Adrenal gland (tissue), 12 donors: ENCODE data around the gene EIPR1. TPM values are rescaled to one million over a fixed set of nuclear protein-coding genes. Genes with fewer than 3 reads are reported as not detected.
"Not testable (repeated sequence)": the region's sequence is repeated elsewhere in the genome, so short reads cannot be mapped to it uniquely, and the experiment has no call there.

Source experiments
- DNase-seq, 7 donors: peaks; one replicate each; pipeline ENCODE4 v3.0.0-alpha.2; 2019 to 2020
- H3K27ac ChIP-seq, 5 donors: fragments of 200-600 bp; sonication (generic) in 4 of 5; 1 replicate in 3 of 5; 2 replicates in 2 of 5; pipeline versions ENCODE4 v1.5.1 to v1.8.0; 2016 to 2020; ENCODE audit warnings: mild to moderate bottlenecking in 1 of 5
- H3K27me3 ChIP-seq: fragments of 200-600 bp; 2 replicates; pipeline ENCODE4 v1.8.0; 2021
- H3K36me3 ChIP-seq, 2 donors: fragments of 200-600 bp; replicated peaks in 1 of 2; 1 replicate in 1 of 2; 2 replicates in 1 of 2; pipeline versions ENCODE4 v1.5.1 to v1.8.0; 2018 to 2022
- H3K4me1 ChIP-seq, 2 donors: fragments of 200-600 bp; replicated peaks in 1 of 2; 1 replicate in 1 of 2; 2 replicates in 1 of 2; pipeline versions ENCODE4 v1.5.1 to v1.8.0; 2018 to 2021
- H3K4me3 ChIP-seq, 4 donors: fragments of 200-600 bp; sonication (generic) in 3 of 4; one replicate each; pipeline ENCODE4 v1.5.1; 2016 to 2018
- H3K9me3 ChIP-seq, 3 donors: fragments of 200-600 bp; sonication (generic) in 1 of 3; replicated peaks in 1 of 3; 1 replicate in 2 of 3; 2 replicates in 1 of 3; pipeline versions ENCODE4 v1.5.1 to v1.8.0; 2016 to 2021
- CTCF ChIP-seq, 6 experiments: fragments of 450-650 bp in 4 of 6; fragments of 200-600 bp in 2 of 6; sonication (generic) in 1 of 6; IDR thresholded peaks; 1 replicate in 5 of 6; 2 replicates in 1 of 6; pipeline versions ENCODE4 v1.5.1 to v1.8.0; 2016 to 2021; ENCODE audit warnings: antibody characterized with exemption in 6 of 6, mild to moderate bottlenecking in 2 of 6, moderate library complexity in 1 of 6
- POLR2A ChIP-seq, 2 donors: fragments of 450-650 bp; IDR thresholded peaks; one replicate each; pipeline ENCODE4 v1.6.1; 2017; ENCODE audit warnings: antibody characterized with exemption in 2 of 2, mild to moderate bottlenecking in 2 of 2, moderate library complexity in 1 of 2
- WGBS, 4 donors: extraction: QIAGEN DNeasy Blood & Tissue Kit in 2 of 4; methylation state at CpG; one replicate each; pipeline versions ENCODE4 v1.1.5 to v1.1.7; 2013 to 2017; 5-methylcytosine and 5-hydroxymethylcytosine counted together
- intact Hi-C, 2 donors: fragments of 100-400 bp; cut with DNase I; formaldehyde crosslinking; loops; one replicate each; pipeline versions ENCODE4 v1.14.1 to v1.15.0; 2022 to 2023
- polyA plus RNA-seq, 3 donors: library from polyadenylated mRNA; stranded (reverse); fragments of 200-250 nt in 2 of 3; fragments of 350-450 nt in 1 of 3; fragmentation: Illumina TruSeq in 1 of 3; extraction: RNeasy Lipid Tissue Mini Kit (QIAGEN cat#74804) in 1 of 3; gene quantifications; one replicate each; pipeline ENCODE4 v1.2.3, GENCODE V29; 2013 to 2014
- total RNA-seq, 9 donors: library from RNA; depleted of rRNA in 4 of 9; stranded (reverse); fragments of >200 nt in 4 of 9; fragments of 120-200 nt in 1 of 9; fragmentation: NEBNext Ultra II Directional in 1 of 9; extraction: Animal tissue kit (Norgen Biotek cat#: 25700) in 1 of 9; gene quantifications; one replicate each; pipeline versions ENCODE4 v1.1.0 to v1.2.4, GENCODE V29; 2013 to 2023
- donor health status: healthy with polysubstance abuse.
- donor health status: Bipolar disorder and iron deficiency.
- donor health status: DM: yes; HTN: yes; CAD: no.
- donor health status: DM: no; HTN: no; CAD: no.
- donor health status: DM: no; HTN: no; CAD: no.
- donor health status: DM: yes; HTN: yes; CAD: no.

The EIPR1 gene
- total and polyA plus RNA-seq, 12 donors = 10.3 to 37.9 (median 28.5) TPM

GRCh38 chr2:3199627-3200345, 177.8 kb downstream of the EIPR1 start:
- intact Hi-C loops = no loop called here
- 84 to 88% (median 85%) methylated on average over 9 to 12 of the region's 12 CpGs for WGBS, 4 donors

GRCh38 chr2:3198671-3199192, 178.9 kb downstream of the EIPR1 start:
- H3K9me3 ChIP-seq, H3K27ac ChIP-seq, H3K27me3 ChIP-seq, H3K36me3 ChIP-seq, H3K4me3 ChIP-seq, H3K4me1 ChIP-seq, intact Hi-C loops, DNase-seq: not testable (repeated sequence)
- WGBS, 4 donors = 77 to 84% (median 79%) methylated on average over 7 to 9 of the region's 10 CpGs

More at GRCh38 chr2:3199627-3200345, 177.8 kb downstream of the EIPR1 start:
- no peak for TF ChIP-seq POLR2A (IDR thresholded peaks at IDR 0.05)
- no peak for TF ChIP-seq CTCF (IDR thresholded peaks at IDR 0.05)
- H3K4me1 ChIP-seq = no peaks in the 10 kb centered on the region
- H3K27me3 ChIP-seq = no peaks in the 10 kb centered on the region
- no peak for DNase-seq
- no peak overlapping the region for H3K27ac ChIP-seq
- no peaks in the 10 kb centered on the region for H3K9me3 ChIP-seq
- no peak overlapping the region for H3K4me3 ChIP-seq
- no peaks in the 10 kb centered on the region for H3K36me3 ChIP-seq

GRCh38 chr2:3198119-3198518, 179.5 kb downstream of the EIPR1 start:
- peak in 1 of 6 experiments; percentile 8 for TF ChIP-seq CTCF (IDR thresholded peaks at IDR 0.05)
- no peak for TF ChIP-seq POLR2A (IDR thresholded peaks at IDR 0.05)
- no peak for DNase-seq
- H3K27ac ChIP-seq = no peak overlapping the region
- H3K9me3 ChIP-seq = no peaks in the 10 kb centered on the region
- peaks cover 0 to 4% of the 10 kb centered on the region in 2 donors for H3K4me1 ChIP-seq
- no peaks in the 10 kb centered on the region for H3K27me3 ChIP-seq
- H3K4me3 ChIP-seq = no peak overlapping the region
- 94 to 99% (median 96%) methylated on average over 11 of the region's 11 CpGs for WGBS, 4 donors
- intact Hi-C loops = no loop called here
- no peaks in the 10 kb centered on the region for H3K36me3 ChIP-seq

- intact Hi-C loops = no loop called here
- no peaks in the 10 kb centered on the region for H3K9me3 ChIP-seq
- H3K27me3 ChIP-seq = no peaks in the 10 kb centered on the region
- H3K36me3 ChIP-seq = peaks cover 0 to 2% of the 10 kb centered on the region in 2 donors
- 79 to 86% (median 79%) methylated on average over 8 to 12 of the region's 12 CpGs for WGBS, 4 donors
- TF ChIP-seq CTCF (IDR thresholded peaks at IDR 0.05) = no peak
- TF ChIP-seq POLR2A (IDR thresholded peaks at IDR 0.05) = no peak
- H3K4me3 ChIP-seq = no peak overlapping the region
- no peak for DNase-seq
- peaks cover 0 to 4% of the 10 kb centered on the region in 2 donors for H3K4me1 ChIP-seq
- H3K27ac ChIP-seq = no peak overlapping the region
Observed at GRCh38 chr2:3197308-3197707, 180.3 kb downstream of the EIPR1 start.

GRCh38 chr2:3196716-3197115, 180.9 kb downstream of the EIPR1 start:
- intact Hi-C loops = no loop called here
- Histone ChIP-seq H3K4me3 (no peak overlapping the region), H3K4me1 (peaks cover 0 to 4% of the 10 kb centered on the region in 2 donors), H3K27ac (no peak overlapping the region), H3K9me3 (no peaks in the 10 kb centered on the region), H3K27me3 (no peaks in the 10 kb centered on the region), H3K36me3 (peaks cover 0 to 6% of the 10 kb centered on the region in 2 donors)
- no peak for DNase-seq
- TF ChIP-seq CTCF (IDR thresholded peaks at IDR 0.05) = no peak
- TF ChIP-seq POLR2A (IDR thresholded peaks at IDR 0.05) = no peak
- WGBS, 4 donors = 85 to 94% (median 92%) methylated on average over 15 to 16 of the region's 16 CpGs
